ENCODE measurements around the gene C2CD2L. TPM values are rescaled to one million over a fixed set of nuclear protein-coding genes. Genes with fewer than 3 reads are reported as not detected.

Gene C2CD2L
- total and polyA plus RNA-seq, 2 of the 13 experiments (the other 11 are each of a cell fraction or from before 2014, with no cell fraction given) = 3.7 to 5.5 TPM

DNA sequence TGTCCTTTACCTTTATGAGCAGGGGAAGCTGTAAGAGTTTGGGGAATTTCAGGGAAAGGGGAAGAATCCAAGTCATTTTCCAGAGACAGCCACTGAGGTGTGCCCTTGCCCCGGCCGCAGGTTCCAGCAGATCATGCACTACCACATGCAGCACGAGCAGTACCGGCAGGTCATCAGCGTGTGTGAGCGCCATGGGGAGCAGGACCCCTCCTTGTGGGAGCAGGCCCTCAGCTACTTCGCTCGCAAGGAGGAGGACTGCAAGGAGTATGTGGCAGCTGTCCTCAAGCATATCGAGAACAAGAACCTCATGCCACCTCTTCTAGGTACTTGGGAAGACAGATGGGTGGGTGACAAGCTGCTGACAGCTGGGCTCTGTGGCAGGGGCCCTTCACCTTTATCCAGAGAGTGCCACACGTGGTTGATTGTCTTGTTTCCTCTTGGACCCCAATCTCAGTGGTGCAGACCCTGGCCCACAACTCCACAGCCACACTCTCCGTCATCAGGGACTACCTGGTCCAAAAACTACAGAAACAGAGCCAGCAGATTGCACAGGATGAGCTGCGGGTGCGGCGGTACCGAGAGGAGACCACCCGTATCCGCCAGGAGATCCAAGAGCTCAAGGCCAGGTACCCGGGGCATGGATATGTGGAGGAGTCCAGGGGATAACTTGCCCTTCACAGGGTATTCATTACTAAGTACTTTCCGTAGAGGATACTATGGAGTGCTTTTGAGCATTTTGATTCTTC lies 28.3 kb upstream of the C2CD2L start:
- DNase-seq (ENCODE audit: low spot score) (no peak), FAIRE-seq (no peak), ATAC-seq (no peak)
- Histone ChIP-seq H3K36me3 (replicated peaks in 1 of 2; ENCODE audit: control insufficient read depth in 1 of 2, insufficient read depth in 2 of 2, low read length in 2 of 2) (peaks cover 22 to 57% of the 10 kb centered on the region in 2 experiments), H3K4me1 (ENCODE audit: insufficient read depth, low read length) (no peaks in the 10 kb centered on the region), H3K4me3 (replicated peaks in 1 of 3; ENCODE audit: insufficient read depth in 1 of 3, low read depth in 2 of 3, low read length in 3 of 3) (no peak overlapping the region), H2AFZ (ENCODE audit: low read length) (no peak overlapping the region), H4K20me1 (ENCODE audit: insufficient read depth, low read length) (no peaks in the 10 kb centered on the region), H3K4me2 (ENCODE audit: low read depth, low read length) (no peak overlapping the region), H3K79me2 (ENCODE audit: insufficient read depth, low read length) (no peaks in the 10 kb centered on the region), H3K9ac (ENCODE audit: insufficient read depth, low read depth, low read length) (no peak overlapping the region), H3K27me3 (ENCODE audit: control insufficient read depth in 1 of 2, insufficient read depth in 2 of 2, low read length in 2 of 2) (no peaks in the 10 kb centered on the region), H3K9me3 (ENCODE audit: low read length) (no peaks in the 10 kb centered on the region), H3K27ac (ENCODE audit: extremely low read length, insufficient read depth, low read length) (no peak overlapping the region)
- CTCF ChIA-PET (ENCODE audit: low intra/inter-chr PET ratio, low total read pairs) = no interaction called here
- in situ Hi-C loops (cut with HindIII; ENCODE audit: extremely low pct_ligation_motif_present, low pct_unique_long_range_greater_than_20kb) (no loop called here), intact Hi-C loops (cut with micrococcal nuclease; ENCODE audit: unreplicated experiment) (no loop called here)
- TF ChIP-seq, protein P1, sequence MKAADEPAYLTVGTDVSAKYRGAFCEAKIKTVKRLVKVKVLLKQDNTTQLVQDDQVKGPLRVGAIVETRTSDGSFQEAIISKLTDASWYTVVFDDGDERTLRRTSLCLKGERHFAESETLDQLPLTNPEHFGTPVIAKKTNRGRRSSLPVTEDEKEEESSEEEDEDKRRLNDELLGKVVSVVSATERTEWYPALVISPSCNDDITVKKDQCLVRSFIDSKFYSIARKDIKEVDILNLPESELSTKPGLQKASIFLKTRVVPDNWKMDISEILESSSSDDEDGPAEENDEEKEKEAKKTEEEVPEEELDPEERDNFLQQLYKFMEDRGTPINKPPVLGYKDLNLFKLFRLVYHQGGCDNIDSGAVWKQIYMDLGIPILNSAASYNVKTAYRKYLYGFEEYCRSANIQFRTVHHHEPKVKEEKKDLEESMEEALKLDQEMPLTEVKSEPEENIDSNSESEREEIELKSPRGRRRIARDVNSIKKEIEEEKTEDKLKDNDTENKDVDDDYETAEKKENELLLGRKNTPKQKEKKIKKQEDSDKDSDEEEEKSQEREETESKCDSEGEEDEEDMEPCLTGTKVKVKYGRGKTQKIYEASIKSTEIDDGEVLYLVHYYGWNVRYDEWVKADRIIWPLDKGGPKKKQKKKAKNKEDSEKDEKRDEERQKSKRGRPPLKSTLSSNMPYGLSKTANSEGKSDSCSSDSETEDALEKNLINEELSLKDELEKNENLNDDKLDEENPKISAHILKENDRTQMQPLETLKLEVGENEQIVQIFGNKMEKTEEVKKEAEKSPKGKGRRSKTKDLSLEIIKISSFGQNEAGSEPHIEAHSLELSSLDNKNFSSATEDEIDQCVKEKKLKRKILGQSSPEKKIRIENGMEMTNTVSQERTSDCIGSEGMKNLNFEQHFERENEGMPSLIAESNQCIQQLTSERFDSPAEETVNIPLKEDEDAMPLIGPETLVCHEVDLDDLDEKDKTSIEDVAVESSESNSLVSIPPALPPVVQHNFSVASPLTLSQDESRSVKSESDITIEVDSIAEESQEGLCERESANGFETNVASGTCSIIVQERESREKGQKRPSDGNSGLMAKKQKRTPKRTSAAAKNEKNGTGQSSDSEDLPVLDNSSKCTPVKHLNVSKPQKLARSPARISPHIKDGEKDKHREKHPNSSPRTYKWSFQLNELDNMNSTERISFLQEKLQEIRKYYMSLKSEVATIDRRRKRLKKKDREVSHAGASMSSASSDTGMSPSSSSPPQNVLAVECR (CRISPR knock-in tag; IDR thresholded peaks at IDR 0.05; ENCODE audit: borderline replicate concordance) = no peak
- BruUV-seq (replicated peaks) = no TSS peak
- POLR2A ChIA-PET = interaction anchor here (2.4 kb wide), 1 partner anchor 12 kb away, joined by 9 read pairs; the partner anchor contains the start of gene VPS11
- WGBS (ENCODE audit: low lambda C conversion rate) = 98% methylated on average over 17 of the region's 19 CpGs

Measured in HepG2 (cell line).